ENCODE data around the gene PRDM16.

- TF ChIP-seq CTCF (conservative IDR thresholded peaks at IDR 0.05; ENCODE audit: low read depth, low read length): no peak
- no peak for TF ChIP-seq EZH2 (IDR thresholded peaks at IDR 0.05; ENCODE audit: low read length, unreplicated experiment)
Observed at GRCh38 chr1:3483380-3483779, 414.4 kb downstream of the PRDM16 start.
